Hippocampal formation (tissue), 2 donors: Measurements from ENCODE around the gene RPGRIP1.
"Not testable (repeated sequence)": the region's sequence is repeated elsewhere in the genome, so short reads cannot be mapped to it uniquely, and the experiment has no call there.

Source experiments
- DNase-seq, 2 donors: peaks; one replicate each; lab custom pipeline; 2025; lab: John Stamatoyannopoulos, UW

RPGRIP1 gene

DNA sequence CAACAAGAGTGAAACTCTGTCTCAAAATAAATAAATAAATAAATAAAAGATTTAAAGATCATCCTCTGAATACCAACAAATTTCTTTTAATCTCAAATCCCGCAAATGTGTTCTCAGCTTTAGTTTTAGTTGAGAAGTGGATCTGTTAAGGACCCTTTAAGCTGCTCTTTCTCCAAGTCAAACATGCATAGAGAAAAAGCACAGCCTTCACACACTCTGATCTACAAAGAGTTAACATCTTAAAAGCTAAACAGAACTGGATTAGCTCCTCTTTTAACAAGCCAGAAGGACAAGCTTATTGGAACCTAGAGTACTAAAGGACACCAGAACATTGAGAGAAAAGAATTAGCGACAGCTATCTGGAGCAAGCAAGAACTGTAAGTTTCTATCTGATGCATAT lies at the start of gene RPGRIP1:
TSS of gene RPGRIP1 (plus strand) at position 301 of the 400 bp plus-strand sequence. CDS start 7,894 bp downstream, outside the sequence.
- no peak for DNase-seq

DNA sequence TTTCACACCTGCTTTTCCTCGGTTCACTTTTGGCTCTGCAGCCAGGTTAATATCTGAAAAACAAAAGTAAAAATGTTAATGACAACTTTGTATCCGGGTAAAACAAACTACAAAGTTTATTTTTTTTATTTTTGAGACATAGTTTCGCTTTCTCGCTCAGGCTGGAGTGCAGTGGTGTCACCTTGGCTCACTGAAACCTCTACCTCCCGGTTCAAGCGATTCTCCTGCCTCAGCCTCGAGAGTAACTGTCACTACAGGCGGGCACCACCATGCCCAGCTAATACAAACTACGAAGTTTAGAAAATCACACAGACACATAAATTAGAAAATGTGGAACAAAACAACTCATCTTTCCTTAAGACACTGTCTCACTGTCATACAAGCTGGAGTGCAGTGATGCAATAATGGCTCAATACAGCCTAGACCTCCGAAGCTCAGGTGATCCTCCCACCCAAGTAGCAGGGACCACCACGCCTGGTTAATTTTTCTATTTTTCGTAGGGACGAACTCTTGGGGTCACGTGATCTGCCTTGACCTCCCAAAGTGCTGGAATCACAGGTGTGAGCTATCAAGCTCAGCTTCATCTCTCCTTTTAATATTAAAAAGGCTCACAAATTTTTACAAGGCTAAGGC lies 48.7 kb upstream of the RPGRIP1 start:
- no peak for DNase-seq

DNA sequence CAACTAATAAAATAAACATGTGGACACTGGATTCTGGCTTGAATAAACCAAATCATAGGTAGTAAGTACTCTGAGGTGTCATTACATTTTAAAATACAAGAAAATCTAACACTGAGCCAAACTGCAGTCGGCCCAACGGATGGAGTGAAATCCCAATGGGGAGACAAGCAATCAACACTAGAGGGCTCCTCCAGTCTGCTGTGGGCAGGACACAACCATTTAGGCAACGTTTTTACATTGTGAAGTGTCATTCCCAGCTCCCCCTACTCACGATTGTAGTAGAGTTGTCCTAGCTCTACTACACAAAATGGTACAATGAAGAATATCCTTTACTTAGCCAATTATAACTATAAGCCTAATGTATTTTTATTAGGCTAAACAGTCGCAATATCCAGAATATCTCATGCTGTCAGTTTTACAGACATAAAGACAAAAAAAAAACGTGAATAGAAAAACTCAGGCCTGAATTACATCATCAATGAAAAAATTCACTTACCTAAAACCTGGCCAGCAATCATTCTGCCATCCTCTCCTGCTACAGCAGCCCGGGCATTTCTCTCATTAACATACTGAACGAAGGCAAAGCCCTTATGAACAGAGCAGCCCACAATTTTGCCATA lies 46.3 kb upstream of the RPGRIP1 start:
- DNase-seq, result no peak

DNA sequence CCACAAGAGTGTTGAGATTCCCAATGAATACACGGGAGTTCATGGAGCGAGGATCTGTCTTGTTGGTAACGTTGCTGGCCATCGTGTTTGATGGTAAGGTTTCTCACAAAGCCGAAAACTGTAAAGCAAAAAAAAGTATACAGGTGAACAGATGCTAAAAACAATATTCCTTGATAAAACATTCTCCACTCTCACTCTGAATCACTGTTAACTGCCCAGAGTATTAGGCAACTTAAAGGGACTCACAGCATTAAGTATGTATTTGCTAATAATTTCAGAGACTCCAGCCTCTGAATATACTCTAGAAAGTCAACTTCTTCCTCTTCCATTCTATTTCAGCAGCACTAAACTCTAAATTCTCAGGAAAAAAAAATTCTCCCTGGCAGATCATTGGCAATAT lies 45.8 kb upstream of the RPGRIP1 start:
- no peak for DNase-seq

DNA sequence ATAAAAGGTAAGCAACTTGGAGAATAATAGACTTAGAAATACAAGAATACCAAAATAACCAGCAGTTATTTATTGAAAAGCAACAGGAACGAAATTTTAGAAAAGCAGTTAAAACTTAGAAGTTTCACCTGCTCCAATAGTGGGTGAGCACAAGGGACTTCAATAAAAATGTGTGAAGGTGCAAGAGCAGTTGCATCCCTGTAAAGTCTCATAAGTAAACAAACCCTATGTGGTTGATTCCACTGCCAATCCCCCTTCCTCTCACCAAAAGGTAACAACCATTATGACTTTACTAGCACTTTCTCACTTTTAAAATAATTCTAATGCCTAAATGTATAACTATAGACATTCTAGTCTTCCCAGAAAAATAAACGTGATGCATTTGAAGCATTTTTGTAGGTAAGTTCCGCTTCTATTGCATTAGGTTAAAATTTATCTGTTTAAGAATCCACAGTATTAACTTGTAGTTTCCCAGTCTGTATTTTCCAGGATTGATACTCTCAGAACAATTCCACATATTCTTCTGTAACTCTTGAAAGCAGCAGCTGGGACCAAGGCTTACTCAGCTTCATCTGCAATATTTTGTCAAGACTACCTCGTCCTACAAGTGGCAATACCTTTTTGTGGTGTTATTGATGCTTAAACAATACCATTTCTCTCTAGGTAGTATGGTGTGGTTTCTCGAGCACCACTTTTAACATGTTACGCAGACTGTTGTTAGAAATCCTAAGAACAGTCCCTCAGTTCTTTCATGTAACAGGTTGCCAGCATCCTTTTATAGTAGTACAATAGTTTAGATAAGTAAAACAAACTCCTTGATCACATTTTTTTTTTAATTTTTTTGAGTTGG lies 42.7 kb upstream of the RPGRIP1 start:
- no peak for DNase-seq

DNA sequence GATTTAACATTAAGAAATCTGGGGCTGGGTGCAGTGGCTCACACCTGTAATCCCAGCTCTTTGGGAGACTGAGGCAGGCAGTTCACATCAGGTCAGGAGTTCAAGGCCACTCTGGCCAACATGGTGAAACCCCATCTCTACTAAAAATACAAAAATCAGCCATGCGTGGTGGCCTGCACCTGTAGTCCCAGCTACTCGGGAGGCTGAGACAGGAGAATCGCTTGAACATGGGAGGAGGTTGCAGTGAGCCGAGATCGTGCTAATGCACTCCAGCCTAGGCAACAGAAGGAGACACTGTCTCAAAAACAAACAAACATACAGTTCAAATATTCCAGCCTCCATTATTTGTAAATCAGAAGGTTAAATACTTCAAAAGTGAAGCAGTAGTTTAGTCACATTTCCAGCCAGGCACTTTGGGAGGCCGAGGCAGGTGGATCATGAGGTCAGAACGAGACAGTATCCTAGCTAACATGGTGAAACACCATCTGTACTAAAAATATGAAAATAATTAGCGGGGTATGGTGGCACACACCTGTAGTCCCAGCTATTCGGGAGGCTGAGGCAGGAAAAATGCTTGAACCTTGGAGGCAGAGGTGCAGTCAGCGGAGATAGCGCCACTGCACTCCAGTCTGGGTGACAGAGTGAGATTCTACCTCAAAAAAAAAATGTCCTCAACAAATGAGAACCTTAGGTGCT lies 40.9 kb upstream of the RPGRIP1 start:
- DNase-seq, result no peak

DNA sequence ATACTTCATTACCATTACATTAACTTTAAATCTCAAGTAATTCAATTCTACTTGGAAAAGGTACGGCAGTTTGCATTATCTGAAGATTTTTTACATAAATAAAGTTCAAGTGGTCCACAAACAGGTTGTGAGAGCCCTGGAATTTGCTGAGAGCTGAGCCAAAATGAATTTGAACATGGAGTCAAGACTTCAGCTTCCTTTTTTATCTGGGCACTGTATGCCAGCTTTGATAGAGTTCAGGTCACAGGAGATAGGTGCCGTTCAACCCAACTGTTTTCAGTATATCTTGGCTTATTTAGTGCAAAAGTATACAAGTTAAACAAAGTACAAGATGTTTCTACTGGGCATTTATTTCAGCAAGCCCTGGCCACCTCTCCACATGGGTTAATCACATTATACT lies 39.5 kb upstream of the RPGRIP1 start:
- no peak for DNase-seq

DNA sequence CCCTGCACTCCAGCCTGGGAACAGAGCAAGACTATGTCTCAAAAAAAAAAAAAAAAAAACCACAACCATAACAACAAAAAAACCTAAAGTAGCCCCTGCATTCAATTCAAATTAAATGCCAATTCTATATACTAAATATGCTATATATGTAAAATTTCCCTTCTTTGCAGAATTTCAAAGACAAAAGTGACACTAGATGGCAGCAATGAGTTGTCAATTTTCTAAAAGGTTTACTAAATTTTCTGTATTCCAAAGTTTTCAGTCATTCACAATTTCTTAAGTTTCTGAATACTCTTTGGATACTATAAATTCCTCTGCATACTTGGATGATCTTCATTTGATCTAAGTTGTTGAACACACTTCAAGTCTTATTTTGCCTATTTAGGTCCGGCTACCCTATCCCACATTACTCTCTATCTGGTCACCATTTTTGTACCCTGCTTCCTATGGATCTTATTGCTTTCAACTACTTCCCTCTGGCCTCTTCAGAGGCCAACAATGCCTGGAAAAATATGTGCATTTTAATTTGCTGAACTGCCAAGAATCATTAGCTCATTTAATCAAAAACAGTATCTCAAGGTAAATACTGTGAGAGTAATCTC lies 38.6 kb upstream of the RPGRIP1 start:
- no peak for DNase-seq

DNA sequence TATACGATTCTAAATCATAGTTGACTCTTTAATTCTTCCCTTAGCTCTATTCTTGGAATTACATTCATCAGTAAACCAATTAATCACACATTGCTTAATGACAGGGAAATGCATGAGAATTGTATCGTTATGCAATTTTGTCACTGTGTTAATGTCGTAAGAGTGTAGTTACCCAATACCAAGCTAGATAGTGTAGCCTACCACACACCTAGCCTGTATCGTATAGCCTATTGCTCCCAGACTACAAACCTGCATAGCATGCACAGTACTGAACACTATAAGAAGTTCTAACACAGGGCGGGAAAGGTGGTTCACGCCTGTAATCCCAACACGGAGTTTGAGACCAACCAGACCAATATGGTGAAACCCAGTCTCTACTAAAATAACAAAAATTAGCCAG lies 35.3 kb upstream of the RPGRIP1 start:
- no peak for DNase-seq

DNA sequence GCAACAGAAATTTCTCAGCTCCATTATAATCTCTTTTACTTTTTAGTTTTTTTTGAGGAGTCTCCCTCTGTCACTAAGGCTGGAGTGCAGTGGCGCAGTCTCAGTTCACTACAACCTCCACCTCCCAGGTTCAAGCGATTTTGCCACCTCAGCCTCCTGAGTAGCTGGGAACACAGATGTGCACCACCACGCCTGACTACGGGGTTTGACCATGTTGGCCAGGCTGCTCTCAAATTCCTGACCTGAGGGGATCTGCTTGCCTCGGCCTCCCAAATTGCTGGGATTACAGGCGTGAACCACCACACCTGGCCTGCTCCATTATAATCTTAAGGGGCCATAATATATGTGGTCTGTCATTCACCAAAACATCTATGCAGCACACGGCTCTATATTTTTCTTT lies 34.1 kb upstream of the RPGRIP1 start:
- no peak for DNase-seq

DNA sequence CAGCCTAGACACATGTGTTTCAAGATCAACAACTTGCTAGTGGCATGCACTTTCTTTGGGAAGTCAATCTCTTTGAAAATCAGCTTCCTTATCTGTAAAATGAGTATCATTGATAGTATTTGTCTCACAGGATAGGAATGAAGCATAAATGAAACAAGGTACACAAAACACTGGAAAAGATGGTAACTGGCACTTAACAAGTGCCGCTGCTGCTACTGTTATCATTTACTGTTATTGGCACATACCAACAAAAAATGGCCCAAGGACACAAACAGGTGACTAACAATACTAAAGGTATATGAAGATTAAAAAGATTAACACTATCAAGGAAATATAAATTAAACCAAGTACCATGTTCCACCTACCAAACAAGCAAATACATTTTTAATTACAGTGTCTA lies 31.5 kb upstream of the RPGRIP1 start:
- no peak for DNase-seq

DNA sequence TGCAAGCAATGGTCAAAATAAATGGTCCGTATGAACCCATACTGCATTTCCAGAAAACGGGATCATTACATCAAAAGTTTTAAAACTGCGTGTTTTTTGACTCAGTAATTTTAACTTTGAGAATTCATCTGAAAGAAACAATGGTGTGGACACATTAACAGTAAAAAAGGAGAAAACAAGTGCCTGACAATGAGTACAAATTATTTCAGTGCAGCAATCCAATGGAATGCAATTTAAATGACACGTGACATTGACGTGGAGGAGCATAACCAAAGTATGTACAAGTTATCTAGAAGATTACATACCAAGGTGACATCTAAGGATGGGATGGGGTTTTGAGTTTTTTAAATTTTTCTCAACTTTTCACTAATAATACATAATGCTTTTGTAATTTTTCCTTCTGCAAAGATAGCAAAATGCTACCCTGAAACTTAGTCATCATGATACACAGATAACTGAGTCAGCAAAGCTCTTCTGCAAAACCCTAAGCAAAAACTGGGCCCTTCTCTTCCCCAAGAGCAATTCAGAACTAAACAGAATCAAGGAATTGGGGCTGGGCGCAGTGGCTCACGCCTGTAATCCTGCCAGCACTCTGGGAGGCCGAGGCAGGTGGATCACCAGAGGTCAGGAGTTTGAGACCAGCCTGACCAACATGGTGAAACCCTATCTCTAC lies 31.0 kb upstream of the RPGRIP1 start:
- no peak for DNase-seq

DNA sequence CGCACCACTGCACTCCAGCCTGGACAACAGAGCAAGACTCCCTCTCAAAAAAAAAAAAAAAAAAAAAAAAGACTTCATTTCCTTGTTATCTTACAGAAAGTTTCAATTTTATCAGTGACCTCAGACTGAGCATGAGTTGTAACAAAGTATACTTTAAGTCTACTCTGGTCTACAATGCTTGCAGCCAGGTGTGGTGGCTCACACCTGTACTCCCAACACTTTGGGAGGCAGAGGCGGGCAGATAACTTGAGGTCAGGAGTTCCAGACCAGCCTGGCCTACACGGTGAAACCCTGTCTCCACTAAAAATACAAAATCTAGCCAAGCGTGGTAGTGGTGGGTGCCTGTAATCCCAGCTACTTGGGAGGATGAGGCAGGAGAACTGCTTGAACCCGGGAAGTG lies 28.7 kb upstream of the RPGRIP1 start:
- DNase-seq, result no peak

DNA sequence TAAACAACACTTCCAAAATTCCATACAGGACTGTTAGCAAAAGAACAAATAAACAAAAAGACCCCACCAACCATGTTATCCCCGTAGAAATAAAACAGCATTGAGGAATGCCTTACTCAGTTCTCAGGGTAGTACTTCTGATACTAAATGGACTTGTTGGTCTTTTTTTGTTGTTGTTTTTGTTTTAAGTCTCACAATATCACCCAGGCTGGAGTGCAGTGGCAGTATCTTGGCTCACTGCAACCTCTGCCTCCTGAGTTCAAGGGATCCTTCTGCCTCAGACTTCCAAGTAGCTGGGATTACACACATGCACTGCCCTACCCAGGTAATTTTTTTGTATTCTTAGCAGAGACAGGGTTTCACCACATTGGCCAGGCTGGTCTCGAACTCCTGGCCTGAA lies 27.7 kb upstream of the RPGRIP1 start:
- no peak for DNase-seq

DNA sequence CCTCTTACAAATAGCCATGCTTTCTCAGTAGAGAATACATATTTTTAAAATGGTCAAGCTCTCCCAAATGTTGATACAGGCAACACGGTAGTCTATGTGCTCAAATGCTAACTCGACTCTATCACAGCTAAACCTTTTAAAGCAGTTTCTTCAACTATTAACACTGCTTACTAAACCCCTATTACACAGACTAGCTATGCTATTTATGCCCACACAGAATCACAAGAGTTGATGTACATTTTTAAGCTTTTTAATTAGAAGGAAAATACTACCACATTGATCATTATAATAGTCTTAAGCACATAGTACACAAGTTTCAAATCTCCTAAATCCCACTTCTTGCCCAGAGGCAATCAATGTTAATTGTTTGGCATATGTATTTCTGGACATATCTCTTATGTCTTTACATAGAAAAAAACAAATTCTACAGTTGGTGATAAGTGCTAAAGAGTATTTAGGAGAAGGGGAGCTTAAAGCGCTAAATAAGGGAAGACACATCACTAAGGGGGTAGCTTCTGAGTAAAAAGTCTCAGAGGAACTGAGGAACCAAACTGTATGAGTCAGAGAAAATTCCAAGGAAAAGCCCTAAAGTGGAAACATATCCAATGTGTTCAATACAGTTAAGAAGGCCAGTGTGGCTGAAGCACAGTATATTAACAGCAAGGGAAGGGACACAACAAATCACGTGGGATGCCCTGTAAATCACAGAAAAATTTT lies 24.3 kb upstream of the RPGRIP1 start:
- DNase-seq, result no peak

DNA sequence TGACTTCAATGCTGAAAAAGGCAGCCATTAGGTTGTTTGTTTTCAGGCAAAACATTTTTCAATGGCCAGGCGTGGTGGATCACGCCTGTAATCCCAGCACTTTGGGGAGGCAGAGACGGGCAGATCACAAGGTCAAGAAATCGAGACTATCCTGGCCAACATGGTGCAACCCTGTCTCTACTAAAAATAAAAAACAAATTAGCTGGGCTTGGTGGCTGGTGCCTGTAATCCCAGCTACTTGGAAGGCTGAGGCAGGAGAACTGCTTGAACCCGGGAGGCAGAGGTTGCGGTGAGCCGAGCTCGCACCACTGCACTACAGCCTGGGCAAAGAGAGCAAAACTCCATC lies 23.8 kb upstream of the RPGRIP1 start:
- not testable (repeated sequence) for DNase-seq

DNA sequence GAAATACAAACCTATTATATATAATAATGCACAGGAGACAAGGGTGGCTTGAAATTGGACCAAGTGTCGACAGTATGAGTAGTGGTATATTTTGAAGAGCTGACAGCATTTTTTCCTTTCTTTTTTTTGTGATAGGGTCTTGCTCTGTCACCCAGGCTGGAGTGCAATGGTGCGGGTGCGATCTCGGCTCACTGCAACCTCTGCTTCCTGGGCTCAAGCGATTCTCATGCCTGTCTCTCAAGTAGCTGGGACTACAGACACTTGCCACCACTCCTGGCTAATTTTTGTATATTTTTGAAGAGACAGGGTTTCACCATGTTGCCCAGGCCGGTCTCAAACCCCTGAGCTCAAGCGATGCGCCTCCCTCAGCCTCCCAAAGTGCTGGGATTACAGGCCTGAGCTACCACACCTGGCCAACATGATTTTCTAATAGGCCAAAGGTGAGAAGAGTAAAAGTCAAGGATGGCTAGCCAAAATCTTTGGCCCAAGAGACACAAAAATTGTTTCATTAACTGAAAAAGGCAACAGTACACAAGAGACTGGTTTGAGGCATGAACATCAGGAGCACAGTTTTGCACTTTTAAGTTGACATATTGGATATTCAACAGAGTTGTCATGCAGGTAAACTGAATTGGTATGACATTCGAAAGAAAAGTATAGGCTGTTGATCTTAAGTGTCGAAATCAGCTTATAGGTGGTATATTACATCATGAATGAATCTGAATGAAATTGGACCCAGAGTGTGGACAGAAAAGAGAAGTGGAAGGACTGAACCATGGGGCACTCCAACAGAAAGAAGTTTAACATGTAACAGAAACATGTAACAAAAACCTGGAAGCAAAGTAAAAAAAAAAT lies 23.1 kb upstream of the RPGRIP1 start:
- no peak for DNase-seq

DNA sequence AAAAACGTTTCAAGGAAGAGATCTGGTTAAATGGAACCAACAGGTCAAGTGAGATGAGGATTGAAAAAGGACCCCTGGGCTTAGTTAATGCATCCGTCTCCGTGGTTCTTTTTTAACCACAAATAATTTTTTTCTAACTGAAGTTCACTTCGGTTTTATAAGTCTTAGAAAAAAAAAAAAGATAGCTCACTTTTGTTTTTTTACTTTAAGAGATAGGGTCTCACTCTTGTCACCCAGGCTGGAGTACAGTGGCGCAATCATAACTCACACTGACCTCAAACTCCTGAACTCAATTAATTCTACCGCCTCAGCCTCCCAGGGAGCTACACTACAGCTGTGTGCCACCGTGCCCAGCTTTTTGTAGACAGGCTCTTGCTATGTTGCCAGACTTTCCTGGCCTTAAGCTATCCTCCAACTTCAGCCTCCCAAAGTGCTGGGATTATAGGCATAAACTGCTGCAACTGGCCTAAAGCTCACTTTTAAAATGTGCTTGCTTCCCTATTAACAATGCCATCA lies 22.4 kb upstream of the RPGRIP1 start:
- DNase-seq, result no peak

DNA sequence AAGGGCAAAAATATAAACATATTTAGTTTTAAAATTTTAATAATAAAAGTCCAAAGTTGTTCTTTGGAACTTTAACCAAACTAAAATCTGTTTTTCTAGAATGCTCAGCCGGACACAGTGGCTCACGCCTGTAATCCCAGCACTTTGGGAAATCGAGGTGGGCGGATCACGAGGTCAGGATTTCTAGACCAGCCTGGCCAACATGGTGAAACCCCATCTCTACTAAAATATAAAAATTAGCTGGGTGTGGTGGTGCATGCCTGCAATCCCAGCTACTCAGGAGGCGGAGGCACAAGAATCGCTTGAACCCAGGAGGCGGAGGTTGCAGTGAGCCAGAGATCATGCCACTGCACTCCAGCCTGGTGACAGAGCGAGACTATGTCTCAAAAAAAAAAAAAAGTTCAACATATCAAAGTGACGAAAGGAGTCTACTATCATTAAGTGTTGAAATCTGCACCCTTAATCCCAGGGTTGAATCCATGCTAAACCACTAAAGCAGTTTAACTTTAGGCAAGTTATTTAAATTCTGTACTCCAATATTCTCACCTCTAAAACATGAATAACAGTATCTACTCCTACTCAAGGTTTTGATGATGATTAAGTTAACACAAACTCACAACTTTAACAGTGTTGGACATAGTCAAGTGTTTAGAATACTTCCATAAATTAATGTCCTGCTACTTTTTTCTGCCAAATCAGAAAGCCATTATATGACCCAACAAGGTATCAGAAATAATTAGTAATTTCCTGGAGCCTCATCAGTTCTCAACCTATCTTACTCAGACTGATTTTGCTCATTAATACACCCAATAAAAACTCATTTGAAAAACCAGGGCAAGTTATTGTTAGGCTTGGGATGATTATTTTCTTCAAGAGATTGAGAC lies 21.6 kb upstream of the RPGRIP1 start:
- DNase-seq, result no peak
